Measurements from ENCODE around the gene AKT2. TPM values are rescaled to one million over a fixed set of nuclear protein-coding genes. Genes with fewer than 3 reads are reported as not detected.

Gene AKT2
- total RNA-seq, 1 experiment from 2014 or later: 2,376 TPM

- POLR2A ChIA-PET: interaction anchor here (0.6 to 1.1 kb wide), 8 partner anchors 9 to 757 kb away, joined by 3 to 6 read pairs (median 4); partner anchors contain the start of genes DYRK1B and RPS16
Measured at GRCh38 chr19:40192758-40193586, 92.2 kb downstream of the AKT2 start.

More at GRCh38 chr19:40192758-40193586, 92.2 kb downstream of the AKT2 start:
- DNase-seq (ENCODE audit: low read depth, low spot score): no peak
- intact Hi-C loops (cut with micrococcal nuclease; ENCODE audit: unreplicated experiment) (no loop called here), in situ Hi-C loops (cut with HindIII; ENCODE audit: low pct_unique_long_range_greater_than_20kb, low sequenced_read_pairs) (loop anchor here (5.0 kb wide), 4 partner anchors 34 to 411 kb away; partner anchors contain the start of genes CCNP and ZNF780A)
- CTCF ChIA-PET: interaction anchor here (0.5 to 1.7 kb wide), 10 partner anchors 7 to 1551 kb away, joined by 3 to 7 read pairs (median 4); partner anchors contain the start of gene TTC9B
- H3K4me1 ChIP-seq (ENCODE audit: control insufficient read depth, insufficient read depth, low read length): peaks cover 23% of the 10 kb centered on the region
- H3K9me3 ChIP-seq (ENCODE audit: control insufficient read depth, insufficient read depth, low read depth, low read length): no peaks in the 10 kb centered on the region
- H3K27me3 ChIP-seq (ENCODE audit: control insufficient read depth, insufficient read depth, low read length): peaks cover 6% of the 10 kb centered on the region; the same call in 1 of the 2 replicates
- ATAC-seq: no peak
- no peaks in the 10 kb centered on the region for H3K36me3 ChIP-seq (ENCODE audit: control insufficient read depth, insufficient read depth, low read length)
- no TSS peak for BruUV-seq (replicated peaks)
- no peak for TF ChIP-seq REST (IDR thresholded peaks at IDR 0.05; ENCODE audit: insufficient read depth in 1 of 2, low read depth in 2 of 2, low read length in 1 of 2)
- no peak for TF ChIP-seq SIN3A (IDR thresholded peaks at IDR 0.05; ENCODE audit: borderline replicate concordance, insufficient read depth, low read depth, low read length)
- TF ChIP-seq TCF7L2 (IDR thresholded peaks at IDR 0.05; ENCODE audit: low read depth, low read length): no peak
- no peak for TF ChIP-seq CTCF (IDR thresholded peaks at IDR 0.05)
- TF ChIP-seq POLR2AphosphoS5 (IDR thresholded peaks at IDR 0.05; ENCODE audit: low read depth, low read length): no peak
- H3K4me3 ChIP-seq (ENCODE audit: low read depth in 2 of 2, low read length in 2 of 2): peak overlapping the region in 1 of 2 experiments; percentile 57; a peak in 2 of 4 replicates
- no peak overlapping the region; the same call in 1 of the 2 replicates for H3K27ac ChIP-seq (ENCODE audit: low read length)

All from Panc1 (cell line).